IMR-90 (cell line): ENCODE data around the gene KTN1. TPM values are rescaled to one million over a fixed set of nuclear protein-coding genes. Genes with fewer than 3 reads are reported as not detected.

Source experiments
- ATAC-seq: fragments of 200-7000 bp; cut with Tn5 transposase; 2 replicates; pipeline ENCODE4 v1.9.1; 2020; ENCODE audit warnings: low read depth, mild to moderate bottlenecking, moderate library complexity
- BruUV-seq: library from RNA; stranded (reverse); fragments of 400-500 nt; replicated peaks from 2 replicates; lab custom pipeline; 2021; lab: Mats Ljungman, UMichigan
- CTCF ChIA-PET: fragments of 300-600 bp; formaldehyde crosslinking; extraction: SDS; loops from one replicate; lab custom pipeline; 2021; ENCODE audit warnings: antibody characterized with exemption; lab: Yijun Ruan, JAX
- POLR2A ChIA-PET: fragments of 300-600 bp; sonication (Branson Sonifier 250); formaldehyde crosslinking; loops from one replicate; lab custom pipeline; 2022; ENCODE audit warnings: antibody characterized with exemption; ENCODE audit not compliant: unreplicated experiment; lab: Charles Lee
- DNase-seq: peaks from one replicate; pipeline ENCODE4 v3.0.0; 2013
- H2AFZ ChIP-seq: replicated peaks from 2 replicates; pipeline ENCODE3; 2013; ENCODE audit warnings: low read length, mild to moderate bottlenecking; ENCODE audit not compliant: poor library complexity
- H2AK5ac ChIP-seq: 2 replicates; pipeline ENCODE4 v1.6.1; 2013; ENCODE audit warnings: low read depth, low read length, inconsistent platforms
- H2AK9ac ChIP-seq: replicated peaks from 2 replicates; pipeline ENCODE3; 2013; ENCODE audit warnings: mild to moderate bottlenecking, low read depth, low read length, moderate library complexity; ENCODE audit not compliant: poor library complexity
- H2BK120ac ChIP-seq: 2 replicates; pipeline ENCODE4 v1.6.1; 2013; ENCODE audit warnings: low read depth, low read length, inconsistent platforms
- H2BK15ac ChIP-seq: 3 replicates; pipeline ENCODE4 v1.6.1; 2013; ENCODE audit warnings: low read depth, low read length, inconsistent platforms
- H2BK20ac ChIP-seq: 2 replicates; pipeline ENCODE4 v1.6.1; 2013; ENCODE audit warnings: low read depth, mild to moderate bottlenecking, inconsistent platforms, low read length, moderate library complexity
- H2BK5ac ChIP-seq: 2 replicates; pipeline ENCODE4 v1.6.1; 2013; ENCODE audit warnings: mild to moderate bottlenecking, low read depth, low read length, inconsistent platforms; ENCODE audit not compliant: poor library complexity, severe bottlenecking
- H3K14ac ChIP-seq: replicated peaks from 2 replicates; pipeline ENCODE4 v1.6.1; 2013; ENCODE audit warnings: low read depth, low read length, inconsistent platforms
- H3K18ac ChIP-seq: 2 replicates; pipeline ENCODE4 v1.6.1; 2013; ENCODE audit warnings: low read depth, low read length, control low read depth
- H3K23ac ChIP-seq: 2 replicates; pipeline ENCODE4 v1.6.1; 2013; ENCODE audit warnings: low read depth, low read length, inconsistent platforms
- H3K27ac ChIP-seq: 2 replicates; pipeline ENCODE4 v1.5.1; 2013; ENCODE audit warnings: mild to moderate bottlenecking, control low read depth, low read length; ENCODE audit not compliant: insufficient read depth
- H3K27me3 ChIP-seq: 2 replicates; pipeline ENCODE4 v1.6.1; 2013; ENCODE audit warnings: low read length; ENCODE audit not compliant: control insufficient read depth, insufficient read depth
- H3K36me3 ChIP-seq: 2 replicates; pipeline ENCODE4 v1.6.1; 2013; ENCODE audit warnings: low read length, mixed read lengths; ENCODE audit not compliant: control insufficient read depth, insufficient read depth
- H3K4ac ChIP-seq: 2 replicates; pipeline ENCODE4 v1.6.1; 2013; ENCODE audit warnings: low read depth, low read length, inconsistent platforms
- H3K4me1 ChIP-seq: 2 replicates; pipeline ENCODE4 v1.6.1; 2013; ENCODE audit warnings: low read length, mixed read lengths; ENCODE audit not compliant: control insufficient read depth, insufficient read depth
- H3K4me2 ChIP-seq: 2 replicates; pipeline ENCODE4 v1.6.1; 2013; ENCODE audit warnings: low read depth, mild to moderate bottlenecking, control low read depth, low read length, moderate library complexity
- H3K4me3 ChIP-seq: 2 replicates; pipeline ENCODE4 v1.5.1; 2013; ENCODE audit warnings: low read depth, mild to moderate bottlenecking, control low read depth, low read length, moderate library complexity; ENCODE audit not compliant: insufficient read depth
- H3K56ac ChIP-seq: 2 replicates; pipeline ENCODE4 v1.6.1; 2013; ENCODE audit warnings: low read length, inconsistent platforms; ENCODE audit not compliant: insufficient read depth; ENCODE audit errors: extremely low read depth
- H3K79me1 ChIP-seq, 2 experiments: 2 replicates each; pipeline ENCODE4 v1.6.1; 2013; ENCODE audit warnings: low read length in 2 of 2, inconsistent platforms in 1 of 2, low read depth in 1 of 2
- H3K9ac ChIP-seq: 2 replicates; pipeline ENCODE4 v1.6.1; 2013; ENCODE audit warnings: low read depth, low read length, control low read depth
- H3K9me1 ChIP-seq: 2 replicates; pipeline ENCODE4 v1.6.1; 2013; ENCODE audit warnings: low read length, inconsistent platforms; ENCODE audit not compliant: insufficient read depth
- H3K9me3 ChIP-seq: 2 replicates; pipeline ENCODE4 v1.6.1; 2013; ENCODE audit warnings: low read length; ENCODE audit not compliant: control insufficient read depth, insufficient read depth
- H4K20me1 ChIP-seq: 2 replicates; pipeline ENCODE4 v1.6.1; 2013; ENCODE audit warnings: low read length, inconsistent platforms; ENCODE audit not compliant: insufficient read depth
- H4K5ac ChIP-seq: 2 replicates; pipeline ENCODE4 v1.6.1; 2013; ENCODE audit warnings: mild to moderate bottlenecking, low read depth, low read length, control low read depth
- H4K8ac ChIP-seq, 2 experiments: 2 replicates each; pipeline ENCODE4 v1.6.1; 2013; ENCODE audit warnings: low read depth in 2 of 2, low read length in 2 of 2, control low read depth in 1 of 2, inconsistent platforms in 1 of 2
- H4K91ac ChIP-seq: 2 replicates; pipeline ENCODE4 v1.6.1; 2013; ENCODE audit warnings: low read depth, low read length, inconsistent platforms; ENCODE audit not compliant: insufficient read depth
- BHLHE40 ChIP-seq: fragments of 150-350 bp; IDR thresholded peaks from 2 replicates; pipeline ENCODE4 v1.6.1; 2016; ENCODE audit warnings: mild to moderate bottlenecking, low read depth, low read length
- CEBPB ChIP-seq: IDR thresholded peaks from 2 replicates; pipeline ENCODE4 v1.6.1; 2012; ENCODE audit warnings: low read depth, low read length, improper control_type of control experiment
- CHD1 ChIP-seq: IDR thresholded peaks from 2 replicates; pipeline ENCODE4 v1.6.1; 2012; ENCODE audit warnings: low read depth, low read length, improper control_type of control experiment
- FOS ChIP-seq: fragments of 150-350 bp; IDR thresholded peaks from 2 replicates; pipeline ENCODE4 v1.6.1; 2016; ENCODE audit warnings: low read depth, low read length
- MAFK ChIP-seq: IDR thresholded peaks from 2 replicates; pipeline ENCODE4 v1.6.1; 2012; ENCODE audit warnings: low read depth, low read length, improper control_type of control experiment
- MAZ ChIP-seq: IDR thresholded peaks from 2 replicates; pipeline ENCODE4 v1.6.1; 2012; ENCODE audit warnings: low read depth, mild to moderate bottlenecking, low read length, improper control_type of control experiment, moderate library complexity, borderline replicate concordance
- MXI1 ChIP-seq: IDR thresholded peaks from 2 replicates; pipeline ENCODE4 v1.6.1; 2012; ENCODE audit warnings: low read depth, mild to moderate bottlenecking, low read length, moderate library complexity, borderline replicate concordance
- NFE2L2 ChIP-seq: fragments of 150-350 bp; IDR thresholded peaks from 2 replicates; pipeline ENCODE4 v1.6.1; 2016; ENCODE audit warnings: low read depth, mild to moderate bottlenecking, low read length
- POLR2A ChIP-seq: IDR thresholded peaks from 2 replicates; pipeline ENCODE4 v1.6.1; 2012; ENCODE audit warnings: mild to moderate bottlenecking, low read depth, low read length
- RAD21 ChIP-seq: IDR thresholded peaks from 2 replicates; pipeline ENCODE4 v1.6.1; 2012; ENCODE audit warnings: low read length, improper control_type of control experiment
- RCOR1 ChIP-seq: IDR thresholded peaks from 2 replicates; pipeline ENCODE4 v1.6.1; 2012; ENCODE audit warnings: mild to moderate bottlenecking, low read length, improper control_type of control experiment; ENCODE audit not compliant: insufficient replicate concordance
- RFX5 ChIP-seq: IDR thresholded peaks from 2 replicates; pipeline ENCODE4 v1.8.0; 2012; ENCODE audit warnings: low read depth, mild to moderate bottlenecking, low read length, moderate library complexity
- SMC3 ChIP-seq: fragments of 150-350 bp; IDR thresholded peaks from 2 replicates; pipeline ENCODE4 v1.6.1; 2016; ENCODE audit warnings: low read depth, mild to moderate bottlenecking, antibody characterized with exemption, low read length, moderate library complexity
- WGBS, 2 experiments: methylation state at CpG; one replicate each; pipeline versions ENCODE4 v1.1.5 to v1.1.7; 2013; ENCODE audit warnings: missing lambda C conversion rate in 2 of 2; ENCODE audit not compliant: insufficient read length in 1 of 2; ENCODE audit errors: extremely low coverage in 2 of 2; 5-methylcytosine and 5-hydroxymethylcytosine counted together
- dilution Hi-C: fragments of 300-500 bp; cut with HindIII; formaldehyde crosslinking; loops from one replicate; pipeline ENCODE4 v1.14.3; 2018; ENCODE audit warnings: low sequenced_read_pairs; ENCODE audit not compliant: unreplicated experiment
- in situ Hi-C: fragments of 300-500 bp; cut with MboI; formaldehyde crosslinking; loops from 3 replicates; pipeline ENCODE4 v1.14.3; 2019; ENCODE audit warnings: low sequenced_read_pairs, inconsistent platforms, mixed read lengths
- intact Hi-C: fragments of 100-400 bp; cut with micrococcal nuclease; formaldehyde crosslinking; loops from 2 replicates; pipeline ENCODE4 v1.10.0; 2022
- polyA plus RNA-seq, 3 experiments: library from polyadenylated mRNA; depleted of rRNA; stranded (reverse); fragments of >200 nt; gene quantifications; 2 replicates each; pipeline ENCODE4 v1.2.3, GENCODE V29; 2012; ENCODE audit warnings: low replicate concordance in 1 of 3
- total RNA-seq: library from RNA; depleted of rRNA; stranded (reverse); fragments of >200 nt; gene quantifications from 2 replicates; pipeline ENCODE4 v1.2.3, GENCODE V29; 2012
- TF ChIP-seq, protein P1 (sequence below): fragments of 150-350 bp; IDR thresholded peaks from 2 replicates; pipeline ENCODE4 v1.6.1; 2017; ENCODE audit warnings: mild to moderate bottlenecking, antibody characterized with exemption, low read length, low read depth
- TF ChIP-seq, protein P2 (sequence below): conservative IDR thresholded peaks from 2 replicates; pipeline ENCODE4 v1.5.1; 2012; ENCODE audit warnings: mild to moderate bottlenecking, low read depth, low read length, improper control_type of control experiment
- TF ChIP-seq, protein P3 (sequence below): fragments of 150-350 bp; IDR thresholded peaks from 2 replicates; pipeline ENCODE4 v1.6.1; 2016; ENCODE audit warnings: low read depth, mild to moderate bottlenecking, low read length, moderate library complexity, borderline replicate concordance

KTN1 gene
- total and polyA plus RNA-seq, 2 of the 4 experiments (the other 2 are of a cell fraction) = 42.1 to 57.2 TPM

DNA sequence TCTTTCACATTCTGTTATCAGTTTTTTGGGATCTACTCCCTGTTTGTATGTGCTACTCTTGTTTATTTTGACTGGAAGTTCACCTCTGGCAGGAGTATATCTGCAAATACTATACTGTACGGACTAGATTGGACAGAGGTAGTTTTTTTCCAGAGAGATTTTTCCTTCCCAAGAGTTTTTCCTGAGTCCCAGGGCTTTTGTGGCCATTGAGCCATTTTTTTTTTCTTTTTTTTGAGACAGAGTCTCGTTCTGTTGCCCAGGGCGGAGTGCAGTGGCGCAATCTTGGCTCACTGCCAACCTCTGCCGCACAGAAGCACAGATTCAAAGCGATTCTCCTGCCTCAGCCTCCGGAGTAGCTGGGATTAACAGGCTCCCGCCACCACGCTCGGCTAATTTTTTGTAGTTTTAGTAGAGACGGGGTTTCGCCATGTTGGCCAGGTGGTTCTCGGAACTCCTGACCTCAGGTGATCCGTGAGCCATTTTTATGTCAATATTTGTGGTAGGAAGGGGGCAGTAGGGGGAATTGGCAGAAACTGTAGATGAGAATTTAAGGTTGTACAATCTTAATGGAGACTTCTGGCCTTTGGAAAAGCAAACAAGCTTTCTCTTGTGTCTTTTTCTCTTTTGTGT is 19.4 kb downstream of the KTN1 start:
- H3K4me1 ChIP-seq = peaks cover 4% of the 10 kb centered on the region
- no peak overlapping the region for H4K91ac ChIP-seq
- H3K27me3 ChIP-seq = no peaks in the 10 kb centered on the region
- H2BK20ac ChIP-seq = no peak overlapping the region
- H2BK5ac ChIP-seq = no peak overlapping the region
- H2AFZ ChIP-seq = no peak overlapping the region
- H3K36me3 ChIP-seq = peaks cover 4% of the 10 kb centered on the region
- no TSS peak for BruUV-seq
- ChIA-PET CTCF (no interaction called here), POLR2A (no interaction called here)
- no peak overlapping the region for H3K18ac ChIP-seq
- 88% methylated on average over 10 of the region's 14 CpGs; no CpG with 5 or more reads in 1 of the 2 experiments for WGBS, 2 experiments
- no peak overlapping the region for H3K4ac ChIP-seq
- H2AK9ac ChIP-seq = no peak overlapping the region
- ATAC-seq (no peak), DNase-seq (no peak)
- no peak overlapping the region for H2BK120ac ChIP-seq
- H3K79me1 ChIP-seq = peaks cover 28 to 57% of the 10 kb centered on the region in 2 experiments
- H3K9me3 ChIP-seq = peaks cover 3% of the 10 kb centered on the region; the same call in 1 of the 2 replicates
- H3K9ac ChIP-seq = no peak overlapping the region
- dilution Hi-C loops (no loop called here), intact Hi-C loops (no loop called here), in situ Hi-C loops (no loop called here)
- no peak overlapping the region for H3K23ac ChIP-seq
- no peak overlapping the region for H3K27ac ChIP-seq
- no peak overlapping the region for H3K4me2 ChIP-seq
- no peak overlapping the region for H3K14ac ChIP-seq
- H3K9me1 ChIP-seq = peaks cover 7% of the 10 kb centered on the region
- H4K20me1 ChIP-seq = peaks cover 43% of the 10 kb centered on the region
- H2AK5ac ChIP-seq = no peak overlapping the region
- no peak overlapping the region for H4K8ac ChIP-seq
- no peak overlapping the region for H2BK15ac ChIP-seq
- no peak overlapping the region for H3K4me3 ChIP-seq
- H4K5ac ChIP-seq = no peak overlapping the region
- TF ChIP-seq MAFK (no peak), MXI1 (no peak), RFX5 (no peak), SMC3 (no peak), MAZ (no peak), POLR2A (no peak), RCOR1 (no peak), FOS (no peak), CHD1 (no peak), BHLHE40 (no peak), NFE2L2 (no peak), RAD21 (no peak), CEBPB (no peak)
- TF ChIP-seq, protein P1, sequence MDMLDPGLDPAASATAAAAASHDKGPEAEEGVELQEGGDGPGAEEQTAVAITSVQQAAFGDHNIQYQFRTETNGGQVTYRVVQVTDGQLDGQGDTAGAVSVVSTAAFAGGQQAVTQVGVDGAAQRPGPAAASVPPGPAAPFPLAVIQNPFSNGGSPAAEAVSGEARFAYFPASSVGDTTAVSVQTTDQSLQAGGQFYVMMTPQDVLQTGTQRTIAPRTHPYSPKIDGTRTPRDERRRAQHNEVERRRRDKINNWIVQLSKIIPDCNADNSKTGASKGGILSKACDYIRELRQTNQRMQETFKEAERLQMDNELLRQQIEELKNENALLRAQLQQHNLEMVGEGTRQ = no peak
- TF ChIP-seq, protein P2, sequence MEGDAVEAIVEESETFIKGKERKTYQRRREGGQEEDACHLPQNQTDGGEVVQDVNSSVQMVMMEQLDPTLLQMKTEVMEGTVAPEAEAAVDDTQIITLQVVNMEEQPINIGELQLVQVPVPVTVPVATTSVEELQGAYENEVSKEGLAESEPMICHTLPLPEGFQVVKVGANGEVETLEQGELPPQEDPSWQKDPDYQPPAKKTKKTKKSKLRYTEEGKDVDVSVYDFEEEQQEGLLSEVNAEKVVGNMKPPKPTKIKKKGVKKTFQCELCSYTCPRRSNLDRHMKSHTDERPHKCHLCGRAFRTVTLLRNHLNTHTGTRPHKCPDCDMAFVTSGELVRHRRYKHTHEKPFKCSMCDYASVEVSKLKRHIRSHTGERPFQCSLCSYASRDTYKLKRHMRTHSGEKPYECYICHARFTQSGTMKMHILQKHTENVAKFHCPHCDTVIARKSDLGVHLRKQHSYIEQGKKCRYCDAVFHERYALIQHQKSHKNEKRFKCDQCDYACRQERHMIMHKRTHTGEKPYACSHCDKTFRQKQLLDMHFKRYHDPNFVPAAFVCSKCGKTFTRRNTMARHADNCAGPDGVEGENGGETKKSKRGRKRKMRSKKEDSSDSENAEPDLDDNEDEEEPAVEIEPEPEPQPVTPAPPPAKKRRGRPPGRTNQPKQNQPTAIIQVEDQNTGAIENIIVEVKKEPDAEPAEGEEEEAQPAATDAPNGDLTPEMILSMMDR = no peak
- TF ChIP-seq, protein P3, sequence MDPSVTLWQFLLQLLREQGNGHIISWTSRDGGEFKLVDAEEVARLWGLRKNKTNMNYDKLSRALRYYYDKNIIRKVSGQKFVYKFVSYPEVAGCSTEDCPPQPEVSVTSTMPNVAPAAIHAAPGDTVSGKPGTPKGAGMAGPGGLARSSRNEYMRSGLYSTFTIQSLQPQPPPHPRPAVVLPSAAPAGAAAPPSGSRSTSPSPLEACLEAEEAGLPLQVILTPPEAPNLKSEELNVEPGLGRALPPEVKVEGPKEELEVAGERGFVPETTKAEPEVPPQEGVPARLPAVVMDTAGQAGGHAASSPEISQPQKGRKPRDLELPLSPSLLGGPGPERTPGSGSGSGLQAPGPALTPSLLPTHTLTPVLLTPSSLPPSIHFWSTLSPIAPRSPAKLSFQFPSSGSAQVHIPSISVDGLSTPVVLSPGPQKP = no peak
- H3K56ac ChIP-seq = no peak overlapping the region
